HepG2 (cell line): ENCODE data around the gene RGS2. TPM values are rescaled to one million over a fixed set of nuclear protein-coding genes. Genes with fewer than 3 reads are reported as not detected.
A peak's percentile ranks its signal among the peaks of the same experiment; 100 is the strongest.

ENCODE experiments used
- AHR ChIP-seq: IDR thresholded peaks from 2 replicates; pipeline ENCODE4 v1.6.1; 2018; ENCODE audit warnings: missing genetic modification reagents, missing compliant biosample characterization
- GABPA ChIP-seq, 2 experiments: IDR thresholded peaks; 2 replicates each; pipeline ENCODE4 v1.6.1; 2011 to 2016; ENCODE audit warnings: low read depth in 2 of 2, low read length in 1 of 2, missing biosample characterization in 1 of 2, missing genetic modification characterization in 1 of 2
- KDM1A ChIP-seq: IDR thresholded peaks from 2 replicates; pipeline ENCODE4 v1.6.1; 2016; ENCODE audit warnings: missing compliant biosample characterization
- MAFK ChIP-seq, 2 experiments: IDR thresholded peaks in 1 of 2; conservative IDR thresholded peaks in 1 of 2; 2 replicates each; pipeline ENCODE4 v1.6.1; 2011; ENCODE audit warnings: improper control_type of control experiment in 2 of 2, low read length in 2 of 2
- MTF2 ChIP-seq: sonication (generic); formaldehyde crosslinking; IDR thresholded peaks from 2 replicates; pipeline ENCODE4 v1.5.0; 2020; ENCODE audit warnings: missing genetic modification reagents, borderline replicate concordance
- NRL ChIP-seq: sonication (generic); formaldehyde crosslinking; IDR thresholded peaks from 2 replicates; pipeline ENCODE4 v1.5.0; 2020; ENCODE audit warnings: missing genetic modification reagents, mild to moderate bottlenecking, moderate library complexity, borderline replicate concordance
- PCBP2 ChIP-seq: fragments of 200-400 bp; formaldehyde crosslinking; optimal IDR thresholded peaks from 2 replicates; pipeline ENCODE3; 2018; ENCODE audit warnings: low read length, low read depth; ENCODE audit not compliant: poor library complexity, severe bottlenecking
- RFX3 ChIP-seq: IDR thresholded peaks from 2 replicates; pipeline ENCODE4 v1.6.1; 2016; ENCODE audit warnings: missing biosample characterization, missing genetic modification reagents
- SNAPC5 ChIP-seq: sonication (generic); formaldehyde crosslinking; IDR thresholded peaks from 2 replicates; pipeline ENCODE4 v1.8.1; 2023; ENCODE audit warnings: mild to moderate bottlenecking, missing genetic modification reagents, borderline replicate concordance
- SP140L ChIP-seq: sonication (generic); formaldehyde crosslinking; IDR thresholded peaks from 2 replicates; pipeline ENCODE4 v1.4.0; 2020; ENCODE audit warnings: missing genetic modification reagents, borderline replicate concordance
- SRSF9 ChIP-seq: fragments of 200-400 bp; formaldehyde crosslinking; IDR thresholded peaks from 2 replicates; pipeline ENCODE4 v1.6.1; 2018; ENCODE audit warnings: borderline replicate concordance, mild to moderate bottlenecking, low read depth, low read length; ENCODE audit not compliant: insufficient read depth, poor library complexity, severe bottlenecking
- THAP8 ChIP-seq: sonication (generic); formaldehyde crosslinking; IDR thresholded peaks from 2 replicates; pipeline ENCODE4 v1.5.1; 2020; ENCODE audit warnings: missing genetic modification reagents, mild to moderate bottlenecking, borderline replicate concordance
- ZBTB7B ChIP-seq: sonication (generic); formaldehyde crosslinking; IDR thresholded peaks from 2 replicates; pipeline ENCODE4 v1.4.0; 2020; ENCODE audit warnings: missing genetic modification reagents
- ZMYM4 ChIP-seq: sonication (generic); formaldehyde crosslinking; IDR thresholded peaks from 2 replicates; pipeline ENCODE4 v1.8.1; 2023; ENCODE audit warnings: mild to moderate bottlenecking, missing genetic modification reagents
- ZNF275 ChIP-seq: sonication (generic); formaldehyde crosslinking; IDR thresholded peaks from 2 replicates; pipeline ENCODE4 v1.8.0; 2022; ENCODE audit warnings: missing genetic modification reagents, mild to moderate bottlenecking, inconsistent platforms, borderline replicate concordance
- ZNF33A ChIP-seq: sonication (generic); formaldehyde crosslinking; IDR thresholded peaks from 2 replicates; pipeline ENCODE4 v1.5.1; 2020; ENCODE audit warnings: missing genetic modification reagents, mild to moderate bottlenecking, moderate library complexity, borderline replicate concordance
- ZNF383 ChIP-seq: sonication (generic); formaldehyde crosslinking; IDR thresholded peaks from 2 replicates; pipeline ENCODE4 v1.4.0; 2020; ENCODE audit warnings: missing genetic modification reagents, mild to moderate bottlenecking, borderline replicate concordance
- ZNF513 ChIP-seq: sonication (generic); formaldehyde crosslinking; conservative IDR thresholded peaks from 2 replicates; pipeline ENCODE4 v1.5.0; 2020; ENCODE audit warnings: missing genetic modification reagents
- ZNF550 ChIP-seq: sonication (generic); formaldehyde crosslinking; IDR thresholded peaks from 2 replicates; pipeline ENCODE4 v1.4.0; 2020; ENCODE audit warnings: mild to moderate bottlenecking, missing genetic modification reagents, borderline replicate concordance
- ZSCAN30 ChIP-seq: sonication (generic); formaldehyde crosslinking; IDR thresholded peaks from 2 replicates; pipeline ENCODE4 v1.5.0; 2020; ENCODE audit warnings: mild to moderate bottlenecking, missing genetic modification reagents
- polyA plus RNA-seq, 8 experiments: library from polyadenylated mRNA; depleted of rRNA in 3 of 8; stranded (reverse) in 7 of 8; unstranded in 1 of 8; fragments of >200 nt; fragmentation: Illumina TruSeq in 4 of 8; extraction: Trizol in 4 of 8; gene quantifications; 2 replicates each; pipeline versions ENCODE4 v1.2.1 to v1.2.3, GENCODE V29; 2011 to 2016; ENCODE audit warnings: low read depth in 4 of 8, missing spikeins in 1 of 8, mixed read lengths in 1 of 8; ENCODE audit not compliant: insufficient read depth in 1 of 8
- total RNA-seq, 5 experiments: library from RNA; depleted of rRNA; stranded (reverse); fragments of >200 nt; fragmentation: Illumina TruSeq; extraction: Trizol; gene quantifications; 2 replicates each; pipeline ENCODE4 v1.2.3, GENCODE V29; 2016; ENCODE audit warnings: low read depth in 1 of 5
- TF ChIP-seq, protein P1 (sequence below): sonication (generic); formaldehyde crosslinking; IDR thresholded peaks from 2 replicates; pipeline ENCODE4 v1.5.0; 2020; ENCODE audit warnings: mild to moderate bottlenecking, missing genetic modification reagents

The RGS2 gene
- total and polyA plus RNA-seq, 2 of the 13 experiments (the other 11 are each of a cell fraction or from before 2014, with no cell fraction given): 0.64 to 1.4 TPM

DNA sequence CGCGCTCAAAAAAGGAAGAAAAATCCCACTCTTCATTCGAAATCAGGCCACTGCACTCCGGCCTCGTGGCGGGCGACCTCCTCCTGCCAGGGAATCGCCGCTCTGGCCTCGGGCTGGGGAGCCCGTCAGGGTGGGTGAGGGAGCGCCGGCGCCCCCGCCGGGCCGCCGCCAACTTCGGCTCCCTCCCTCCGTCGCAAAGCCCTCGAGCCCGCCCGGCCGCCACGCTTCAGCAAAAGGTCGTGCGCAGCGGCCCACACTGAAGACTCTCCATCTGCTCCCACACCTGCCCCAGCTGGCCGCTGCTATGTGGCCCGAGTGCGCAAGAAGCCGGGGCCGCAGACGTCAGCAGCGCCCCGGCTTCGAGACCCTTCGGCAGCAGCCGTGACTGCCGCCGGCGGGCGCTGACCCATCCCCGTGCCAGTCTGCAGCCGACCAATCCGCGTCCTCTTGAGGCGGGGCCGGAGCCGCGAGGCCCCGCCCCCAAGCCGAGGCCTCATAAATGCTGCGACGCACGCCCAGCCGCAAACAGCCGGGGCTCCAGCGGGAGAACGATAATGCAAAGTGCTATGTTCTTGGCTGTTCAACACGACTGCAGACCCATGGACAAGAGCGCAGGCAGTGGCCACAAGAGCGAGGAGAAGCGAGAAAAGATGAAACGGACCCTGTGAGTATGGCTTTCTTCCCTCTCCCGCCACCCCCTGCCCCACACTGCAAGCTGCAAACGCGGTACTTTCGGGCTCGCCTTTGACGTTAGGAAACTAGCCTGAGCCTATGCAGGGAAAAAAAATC, at the start of gene RGS2 (continued):
- no peak for TF ChIP-seq ZNF275 (CRISPR knock-in tag)
- TF ChIP-seq MAFK (conservative IDR thresholded peaks at IDR 0.05 in 1 of 2, IDR thresholded peaks at IDR 0.05 in 1 of 2; ENCODE audit: low read length in 2 of 2): no peak
- TF ChIP-seq SNAPC5 (CRISPR knock-in tag): no peak
- TF ChIP-seq GABPA (IDR thresholded peaks at IDR 0.05; ENCODE audit: low read depth, low read length): no peak
- no peak for TF ChIP-seq GABPA (CRISPR knock-in tag; IDR thresholded peaks at IDR 0.05; ENCODE audit: low read depth)
- TF ChIP-seq ZNF33A (CRISPR knock-in tag): no peak
- peak; percentile 54; the same call in 1 of the 2 replicates for TF ChIP-seq NRL (CRISPR knock-in tag)
- TF ChIP-seq, protein P1, sequence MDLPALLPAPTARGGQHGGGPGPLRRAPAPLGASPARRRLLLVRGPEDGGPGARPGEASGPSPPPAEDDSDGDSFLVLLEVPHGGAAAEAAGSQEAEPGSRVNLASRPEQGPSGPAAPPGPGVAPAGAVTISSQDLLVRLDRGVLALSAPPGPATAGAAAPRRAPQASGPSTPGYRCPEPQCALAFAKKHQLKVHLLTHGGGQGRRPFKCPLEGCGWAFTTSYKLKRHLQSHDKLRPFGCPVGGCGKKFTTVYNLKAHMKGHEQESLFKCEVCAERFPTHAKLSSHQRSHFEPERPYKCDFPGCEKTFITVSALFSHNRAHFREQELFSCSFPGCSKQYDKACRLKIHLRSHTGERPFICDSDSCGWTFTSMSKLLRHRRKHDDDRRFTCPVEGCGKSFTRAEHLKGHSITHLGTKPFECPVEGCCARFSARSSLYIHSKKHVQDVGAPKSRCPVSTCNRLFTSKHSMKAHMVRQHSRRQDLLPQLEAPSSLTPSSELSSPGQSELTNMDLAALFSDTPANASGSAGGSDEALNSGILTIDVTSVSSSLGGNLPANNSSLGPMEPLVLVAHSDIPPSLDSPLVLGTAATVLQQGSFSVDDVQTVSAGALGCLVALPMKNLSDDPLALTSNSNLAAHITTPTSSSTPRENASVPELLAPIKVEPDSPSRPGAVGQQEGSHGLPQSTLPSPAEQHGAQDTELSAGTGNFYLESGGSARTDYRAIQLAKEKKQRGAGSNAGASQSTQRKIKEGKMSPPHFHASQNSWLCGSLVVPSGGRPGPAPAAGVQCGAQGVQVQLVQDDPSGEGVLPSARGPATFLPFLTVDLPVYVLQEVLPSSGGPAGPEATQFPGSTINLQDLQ (CRISPR knock-in tag): no peak
- 0 out of 2 replicates have a peak, but pooled peaks have one; percentile 53 for TF ChIP-seq ZBTB7B (CRISPR knock-in tag)
- no peak for TF ChIP-seq PCBP2
- 0 out of 2 replicates have a peak, but pooled peaks have one; percentile 89 for TF ChIP-seq AHR (CRISPR knock-in tag)
- TF ChIP-seq RFX3 (CRISPR knock-in tag): no peak
- TF ChIP-seq ZNF383 (CRISPR knock-in tag): peak; percentile 76; the same call in 1 of the 2 replicates
- TF ChIP-seq ZSCAN30 (CRISPR knock-in tag): no peak
- no peak for TF ChIP-seq SRSF9
- no peak for TF ChIP-seq SP140L (CRISPR knock-in tag)
- no peak for TF ChIP-seq KDM1A (CRISPR knock-in tag)
- peak; percentile 98 for TF ChIP-seq ZMYM4
- TF ChIP-seq ZNF550: no peak
- TF ChIP-seq MTF2 (CRISPR knock-in tag): 0 out of 2 replicates have a peak, but pooled peaks have one; percentile 60
- no peak for TF ChIP-seq ZNF513 (CRISPR knock-in tag)
- peak; percentile 97; the same call in 1 of the 2 replicates for TF ChIP-seq THAP8 (CRISPR knock-in tag)
